ENCODE data around the gene TRPC3.

TRPC3 gene

GRCh38 chr4:121873604-121874003, 78.3 kb downstream of the TRPC3 start:
- no peak for DNase-seq (ENCODE audit: low spot score)

- peak; percentile 97 for DNase-seq (ENCODE audit: low spot score)
Measured at GRCh38 chr4:121869841-121870822, 81.7 kb downstream of the TRPC3 start, which contains the start of gene BBS7. BBS7 (minus strand) TSS chr4:121870474; CDS start chr4:121870313, 161 bp downstream.

- DNase-seq (ENCODE audit: low spot score): no peak
Measured at GRCh38 chr4:121863799-121864198, 88.1 kb downstream of the TRPC3 start.

- no peak for DNase-seq (ENCODE audit: low spot score)
Measured at GRCh38 chr4:121861426-121861825, 90.4 kb downstream of the TRPC3 start.

GRCh38 chr4:121860121-121860520, 91.7 kb downstream of the TRPC3 start:
- DNase-seq (ENCODE audit: low spot score): no peak

- no peak for DNase-seq (ENCODE audit: low spot score)
Measured at GRCh38 chr4:121851354-121851753, 100.5 kb downstream of the TRPC3 start.

GRCh38 chr4:121846662-121847061, 105.2 kb downstream of the TRPC3 start:
- DNase-seq (ENCODE audit: low spot score): no peak

- DNase-seq (ENCODE audit: low spot score): no peak
Measured at GRCh38 chr4:121842862-121843261, 109.0 kb downstream of the TRPC3 start.

GRCh38 chr4:121838136-121838535, 113.7 kb downstream of the TRPC3 start:
- no peak for DNase-seq (ENCODE audit: low spot score)

- no peak for DNase-seq (ENCODE audit: low spot score)
Measured at GRCh38 chr4:121829511-121829910, 122.3 kb downstream of the TRPC3 start.

Data from ecto neural progenitor cell (in vitro differentiated cells).